ENCODE data around the gene C20orf141. TPM values are rescaled to one million over a fixed set of nuclear protein-coding genes. Genes with fewer than 3 reads are reported as not detected.
A peak's percentile ranks its signal among the peaks of the same experiment; 100 is the strongest.

Gene C20orf141
- total RNA-seq, 1 experiment from 2014 or later = not detected

DNA sequence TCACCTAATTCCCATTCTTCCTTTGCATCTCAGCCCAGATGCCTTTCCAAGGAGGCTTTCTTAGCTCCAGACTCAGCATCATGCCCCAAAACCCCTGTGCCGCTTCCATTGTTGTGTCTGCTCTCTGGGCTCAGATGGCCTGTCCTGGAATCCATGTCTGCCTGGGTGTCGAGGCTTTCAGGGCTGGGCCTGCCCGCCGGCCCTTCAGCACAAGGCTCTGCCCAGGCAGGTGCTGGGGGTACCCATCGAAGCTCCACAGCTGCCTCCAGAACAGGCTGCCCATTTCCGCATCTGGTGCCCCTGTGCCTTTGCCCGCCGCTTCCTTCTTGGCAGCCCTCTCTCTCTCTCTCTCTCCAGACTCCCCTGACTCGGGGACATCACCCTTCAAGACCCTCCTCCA lies 15.5 kb upstream of the C20orf141 start:
- Histone ChIP-seq H2AK5ac (ENCODE audit: insufficient read length, low read length) (no peak overlapping the region), H4K20me1 (ENCODE audit: control insufficient read depth, insufficient read depth, insufficient read length) (no peaks in the 10 kb centered on the region), H3K4me1 (ENCODE audit: insufficient read depth, low read length) (no peaks in the 10 kb centered on the region; the same call in 1 of the 2 replicates), H3K23ac (ENCODE audit: insufficient read length, low read depth, low read length) (no peak overlapping the region), H3K18ac (ENCODE audit: insufficient read length, low read depth, low read length) (no peak overlapping the region), H2BK15ac (ENCODE audit: low read depth, low read length) (no peak overlapping the region), H4K8ac (replicated peaks; ENCODE audit: insufficient read length, low read depth, low read length) (no peak overlapping the region), H3K27me3 (ENCODE audit: insufficient read depth, low read length) (peaks cover 19% of the 10 kb centered on the region), H2BK5ac (ENCODE audit: insufficient read length, low read length) (no peak overlapping the region), H3K9me3 (ENCODE audit: control insufficient read depth, low read depth, low read length) (no peaks in the 10 kb centered on the region), H3K79me1 (ENCODE audit: insufficient read depth, low read depth, low read length, poor library complexity, severe bottlenecking) (no peaks in the 10 kb centered on the region), H3K23me2 (ENCODE audit: insufficient read length, low read depth, low read length, poor library complexity, severe bottlenecking) (peaks cover 7% of the 10 kb centered on the region), H4K91ac (ENCODE audit: insufficient read length, low read depth, low read length) (no peak overlapping the region), H2BK12ac (ENCODE audit: insufficient read length, low read depth, low read length) (no peak overlapping the region), H3K9ac (ENCODE audit: extremely low read depth, insufficient read length, low read length) (no peak overlapping the region), H2AFZ (ENCODE audit: low read length) (no peak overlapping the region), H3T11ph (ENCODE audit: low read length) (no peak overlapping the region), H3K4me2 (ENCODE audit: insufficient read depth, insufficient read length, low read length) (peak overlapping the region; percentile 70), H3K79me2 (ENCODE audit: insufficient read depth, low read length) (no peaks in the 10 kb centered on the region), H3K4ac (ENCODE audit: low read depth, low read length) (no peak overlapping the region), H3K27ac (ENCODE audit: insufficient read length, low read depth, low read length) (no peak overlapping the region), H3K14ac (ENCODE audit: insufficient read depth, low read length) (no peak overlapping the region), H2BK120ac (ENCODE audit: low read depth, low read length, poor library complexity, severe bottlenecking) (no peak overlapping the region), H4K5ac (ENCODE audit: insufficient read length, low read depth, low read length) (no peak overlapping the region), H2BK20ac (ENCODE audit: low read depth, low read length, poor library complexity, severe bottlenecking) (no peak overlapping the region), H3K56ac (ENCODE audit: insufficient read length, low read depth, low read length) (no peak overlapping the region)
- peak; percentile 37 for DNase-seq
- WGBS (ENCODE audit: extremely low coverage, insufficient read length, low lambda C conversion rate) = no CpG with 5 or more reads among the region's 9 CpGs
- H3K36me3 Mint-ChIP-seq (ENCODE audit: insufficient read depth in 1 of 3, low read depth in 3 of 3) = peaks cover 23 to 58% (median 36%) of the 10 kb centered on the region in 3 experiments
- H3K27me3 Mint-ChIP-seq (ENCODE audit: low read depth) = peaks cover 31% of the 10 kb centered on the region
- peaks cover 25 to 30% of the 10 kb centered on the region in 2 experiments for H3K4me1 Mint-ChIP-seq
- peak overlapping the region in 1 of 3 experiments; percentile 96; a peak in 2 of 7 replicates for H3K27ac Mint-ChIP-seq
- H3K9me3 Mint-ChIP-seq = no peaks in the 10 kb centered on the region; a peak in 1 of 5 replicates
- peak overlapping the region; percentile 98 to 99 for H3K4me3 Mint-ChIP-seq
- TF ChIP-seq, protein P1, sequence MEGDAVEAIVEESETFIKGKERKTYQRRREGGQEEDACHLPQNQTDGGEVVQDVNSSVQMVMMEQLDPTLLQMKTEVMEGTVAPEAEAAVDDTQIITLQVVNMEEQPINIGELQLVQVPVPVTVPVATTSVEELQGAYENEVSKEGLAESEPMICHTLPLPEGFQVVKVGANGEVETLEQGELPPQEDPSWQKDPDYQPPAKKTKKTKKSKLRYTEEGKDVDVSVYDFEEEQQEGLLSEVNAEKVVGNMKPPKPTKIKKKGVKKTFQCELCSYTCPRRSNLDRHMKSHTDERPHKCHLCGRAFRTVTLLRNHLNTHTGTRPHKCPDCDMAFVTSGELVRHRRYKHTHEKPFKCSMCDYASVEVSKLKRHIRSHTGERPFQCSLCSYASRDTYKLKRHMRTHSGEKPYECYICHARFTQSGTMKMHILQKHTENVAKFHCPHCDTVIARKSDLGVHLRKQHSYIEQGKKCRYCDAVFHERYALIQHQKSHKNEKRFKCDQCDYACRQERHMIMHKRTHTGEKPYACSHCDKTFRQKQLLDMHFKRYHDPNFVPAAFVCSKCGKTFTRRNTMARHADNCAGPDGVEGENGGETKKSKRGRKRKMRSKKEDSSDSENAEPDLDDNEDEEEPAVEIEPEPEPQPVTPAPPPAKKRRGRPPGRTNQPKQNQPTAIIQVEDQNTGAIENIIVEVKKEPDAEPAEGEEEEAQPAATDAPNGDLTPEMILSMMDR (conservative IDR thresholded peaks at IDR 0.05) = no peak
